Measurements from ENCODE around the gene FTL.
"Not testable (repeated sequence)": the region's sequence is repeated elsewhere in the genome, so short reads cannot be mapped to it uniquely, and the experiment has no call there.

The FTL gene

GRCh38 chr19:48922548-48923490, 42.3 kb upstream of the FTL start:
- no peak for TF ChIP-seq SPI1 (IDR thresholded peaks at IDR 0.05; ENCODE audit: borderline replicate concordance, low read depth)
- TF ChIP-seq POLR2AphosphoS5 (IDR thresholded peaks at IDR 0.05; ENCODE audit: low read depth): no peak
- TF ChIP-seq GABPA (IDR thresholded peaks at IDR 0.05; ENCODE audit: low read depth): no peak
- no peak for TF ChIP-seq REST (IDR thresholded peaks at IDR 0.05; ENCODE audit: insufficient replicate concordance, low read depth)
- no peak for TF ChIP-seq CTCF (IDR thresholded peaks at IDR 0.05; ENCODE audit: insufficient read depth, low read length)
- Histone ChIP-seq H3K27me3 (ENCODE audit: insufficient read depth, poor library complexity, severe bottlenecking) (no peaks in the 10 kb centered on the region), H3K4me3 (replicated peaks; ENCODE audit: insufficient read depth, low read length) (no peak overlapping the region), H3K27ac (replicated peaks) (no peak overlapping the region)
- no peak for DNase-seq (ENCODE audit: low read depth in 1 of 2, low spot score in 1 of 2)

GRCh38 chr19:48925240-48925843, 39.8 kb upstream of the FTL start:
- H3K4me3 ChIP-seq (replicated peaks; ENCODE audit: insufficient read depth, low read length): no peak overlapping the region
- H3K27ac ChIP-seq (replicated peaks): no peak overlapping the region
- DNase-seq (ENCODE audit: low read depth in 1 of 2, low spot score in 1 of 2): no peak
- TF ChIP-seq SPI1 (IDR thresholded peaks at IDR 0.05; ENCODE audit: borderline replicate concordance, low read depth): no peak
- no peak for TF ChIP-seq GABPA (IDR thresholded peaks at IDR 0.05; ENCODE audit: low read depth)
- TF ChIP-seq CTCF (IDR thresholded peaks at IDR 0.05; ENCODE audit: insufficient read depth, low read length): no peak
- no peak for TF ChIP-seq POLR2AphosphoS5 (IDR thresholded peaks at IDR 0.05; ENCODE audit: low read depth)
- TF ChIP-seq REST (IDR thresholded peaks at IDR 0.05; ENCODE audit: insufficient replicate concordance, low read depth): no peak
- no peaks in the 10 kb centered on the region for H3K27me3 ChIP-seq (ENCODE audit: insufficient read depth, poor library complexity, severe bottlenecking)

GRCh38 chr19:48925890-48926289, 39.2 kb upstream of the FTL start:
- not testable (repeated sequence) for H3K4me3 ChIP-seq (replicated peaks; ENCODE audit: insufficient read depth, low read length); H3K27me3 ChIP-seq (ENCODE audit: insufficient read depth, poor library complexity, severe bottlenecking); DNase-seq (ENCODE audit: low read depth in 1 of 2, low spot score in 1 of 2); H3K27ac ChIP-seq (replicated peaks)

DNA sequence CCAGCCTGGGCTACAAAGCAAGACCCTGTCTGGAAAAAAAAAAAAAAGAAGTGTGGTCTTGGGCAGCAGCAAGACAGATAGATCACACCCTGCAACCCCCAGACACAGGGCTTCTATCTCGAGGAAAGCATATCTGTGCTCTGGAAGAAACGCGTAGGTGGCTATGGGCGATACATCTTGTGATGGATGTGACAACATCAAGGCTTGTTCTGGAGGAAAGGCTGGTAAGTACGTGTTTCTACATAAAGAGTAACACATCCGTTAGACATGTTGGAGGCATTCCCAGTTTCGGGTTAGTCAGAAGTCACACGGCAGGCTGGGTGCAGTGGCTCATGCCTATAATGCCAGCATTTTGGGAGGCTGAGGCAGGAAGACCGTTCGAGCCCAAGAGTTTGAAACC, 38.2 kb upstream of the FTL start:
- no peak for DNase-seq (ENCODE audit: low read depth in 1 of 2, low spot score in 1 of 2)
- TF ChIP-seq GABPA (IDR thresholded peaks at IDR 0.05; ENCODE audit: low read depth): no peak
- TF ChIP-seq CTCF (IDR thresholded peaks at IDR 0.05; ENCODE audit: insufficient read depth, low read length): no peak
- TF ChIP-seq SPI1 (IDR thresholded peaks at IDR 0.05; ENCODE audit: borderline replicate concordance, low read depth): no peak
- TF ChIP-seq POLR2AphosphoS5 (IDR thresholded peaks at IDR 0.05; ENCODE audit: low read depth): no peak
- TF ChIP-seq REST (IDR thresholded peaks at IDR 0.05; ENCODE audit: insufficient replicate concordance, low read depth): no peak
- Histone ChIP-seq H3K4me3 (replicated peaks; ENCODE audit: insufficient read depth, low read length) (no peak overlapping the region), H3K27ac (replicated peaks) (no peak overlapping the region), H3K27me3 (ENCODE audit: insufficient read depth, poor library complexity, severe bottlenecking) (peaks cover 2% of the 10 kb centered on the region)

- DNase-seq (ENCODE audit: low read depth in 1 of 2, low spot score in 1 of 2); H3K27me3 ChIP-seq (ENCODE audit: insufficient read depth, poor library complexity, severe bottlenecking); H3K4me3 ChIP-seq (replicated peaks; ENCODE audit: insufficient read depth, low read length); H3K27ac ChIP-seq (replicated peaks): not testable (repeated sequence)
These were observed 37.4 kb upstream of the FTL start for GRCh38 chr19:48927692-48928091.
